Neural cell (in vitro differentiated cells): ENCODE measurements around the gene SETBP1.

Experiments used
- EZH2 ChIP-seq: fragments of 200-600, 300-800 bp; shearing (Covaris generic), sonication (generic); IDR thresholded peaks from 2 replicates; pipeline ENCODE4 v1.6.1; 2014; ENCODE audit warnings: antibody characterized with exemption, low read length, borderline replicate concordance, mild to moderate bottlenecking; ENCODE audit not compliant: insufficient read depth, poor library complexity, severe bottlenecking
- POLR2AphosphoS5 ChIP-seq: IDR thresholded peaks from 2 replicates; pipeline ENCODE4 v1.6.1; 2012
- RAD21 ChIP-seq: fragments of 450-650 bp; conservative IDR thresholded peaks from 2 replicates; pipeline ENCODE4 v1.6.1; 2014; ENCODE audit warnings: antibody characterized with exemption, mild to moderate bottlenecking, moderate library complexity
- TAF1 ChIP-seq: IDR thresholded peaks from 2 replicates; pipeline ENCODE4 v1.6.1; 2012; ENCODE audit warnings: low read depth
- TF ChIP-seq, protein P1 (sequence below): fragments of 450-650 bp; IDR thresholded peaks from 2 replicates; pipeline ENCODE4 v1.5.1; 2014; ENCODE audit warnings: antibody characterized with exemption, mild to moderate bottlenecking, moderate library complexity; ENCODE audit not compliant: poor library complexity, severe bottlenecking

DNA sequence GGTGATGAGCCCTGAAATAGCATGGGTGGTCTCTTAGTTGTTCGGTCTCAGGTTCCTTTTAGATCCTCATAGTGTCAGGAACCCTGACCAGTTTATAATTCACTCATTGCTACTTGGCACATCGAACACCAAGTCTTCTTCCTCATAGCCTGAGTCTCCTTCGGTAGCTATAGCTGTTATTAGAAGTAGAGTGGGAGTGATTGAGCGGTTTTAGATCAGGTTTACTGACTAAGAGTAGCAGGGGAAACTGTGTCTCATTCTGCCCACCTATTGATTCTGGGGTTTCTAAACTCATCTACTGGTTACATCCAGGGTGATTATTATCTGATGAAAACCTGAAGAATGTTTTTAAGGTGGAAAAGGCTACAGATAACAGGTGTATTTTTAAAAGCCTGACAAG lies 114.6 kb downstream of the SETBP1 start:
- no peak for TF ChIP-seq POLR2AphosphoS5
- no peak for TF ChIP-seq TAF1
- TF ChIP-seq, protein P1, sequence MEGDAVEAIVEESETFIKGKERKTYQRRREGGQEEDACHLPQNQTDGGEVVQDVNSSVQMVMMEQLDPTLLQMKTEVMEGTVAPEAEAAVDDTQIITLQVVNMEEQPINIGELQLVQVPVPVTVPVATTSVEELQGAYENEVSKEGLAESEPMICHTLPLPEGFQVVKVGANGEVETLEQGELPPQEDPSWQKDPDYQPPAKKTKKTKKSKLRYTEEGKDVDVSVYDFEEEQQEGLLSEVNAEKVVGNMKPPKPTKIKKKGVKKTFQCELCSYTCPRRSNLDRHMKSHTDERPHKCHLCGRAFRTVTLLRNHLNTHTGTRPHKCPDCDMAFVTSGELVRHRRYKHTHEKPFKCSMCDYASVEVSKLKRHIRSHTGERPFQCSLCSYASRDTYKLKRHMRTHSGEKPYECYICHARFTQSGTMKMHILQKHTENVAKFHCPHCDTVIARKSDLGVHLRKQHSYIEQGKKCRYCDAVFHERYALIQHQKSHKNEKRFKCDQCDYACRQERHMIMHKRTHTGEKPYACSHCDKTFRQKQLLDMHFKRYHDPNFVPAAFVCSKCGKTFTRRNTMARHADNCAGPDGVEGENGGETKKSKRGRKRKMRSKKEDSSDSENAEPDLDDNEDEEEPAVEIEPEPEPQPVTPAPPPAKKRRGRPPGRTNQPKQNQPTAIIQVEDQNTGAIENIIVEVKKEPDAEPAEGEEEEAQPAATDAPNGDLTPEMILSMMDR = no peak
- TF ChIP-seq RAD21 = no peak
- no peak for TF ChIP-seq EZH2
